Measurements from ENCODE around the gene ACTR5. TPM values are rescaled to one million over a fixed set of nuclear protein-coding genes. Genes with fewer than 3 reads are reported as not detected.
"Not testable (repeated sequence)": the region's sequence is repeated elsewhere in the genome, so short reads cannot be mapped to it uniquely, and the experiment has no call there.

The ACTR5 gene
- polyA plus RNA-seq, 1 of the 3 experiments (the other 2 are of a cell fraction), result 9.7 TPM

DNA sequence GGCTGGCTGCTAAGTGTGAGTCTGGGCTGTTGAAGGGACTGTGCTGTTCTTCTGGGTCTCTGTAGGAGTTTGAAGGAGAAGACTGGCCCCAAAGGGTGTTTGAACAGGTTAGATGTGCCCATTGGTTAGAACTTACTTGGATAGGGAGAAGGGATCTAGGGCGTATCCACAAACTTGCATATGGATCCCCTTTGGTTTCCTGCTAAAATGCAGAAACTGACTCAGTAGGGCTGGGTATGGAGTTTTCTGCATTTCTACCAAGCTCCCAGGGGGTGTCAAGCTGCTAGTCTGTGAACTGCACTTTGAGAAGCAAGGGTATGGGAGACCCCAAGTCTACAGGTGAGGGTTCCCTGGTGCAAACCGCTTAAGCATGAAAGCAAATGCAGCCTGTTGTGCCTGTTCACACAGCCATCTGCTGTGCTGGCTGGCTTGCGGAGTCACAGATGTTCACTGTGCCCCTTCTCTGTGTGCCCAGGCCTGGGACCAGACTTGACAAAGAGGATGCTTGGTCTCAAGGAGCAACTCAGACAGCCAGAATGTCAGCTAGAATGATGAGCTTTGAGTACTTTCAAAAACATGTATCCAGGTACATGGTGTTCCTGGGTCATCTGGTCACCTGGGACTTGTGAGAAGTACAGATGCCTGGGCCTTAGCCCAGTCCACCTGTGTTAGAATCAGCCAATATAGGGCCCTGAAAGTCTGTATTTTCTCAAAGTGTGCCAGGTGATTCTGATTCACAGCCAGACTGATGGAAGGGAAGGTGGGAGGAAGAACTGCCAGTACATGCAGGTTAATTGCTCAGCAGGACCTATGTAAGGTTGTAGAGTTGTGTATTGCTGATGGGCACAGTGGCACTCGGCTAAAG lies 64.7 kb downstream of the ACTR5 start:
- H3K9me3 ChIP-seq, result no peaks in the 10 kb centered on the region
- CTCF ChIA-PET, result interaction anchor here (1.1 kb wide), 1 partner anchor 62 kb away, joined by 3 read pairs; no protein-coding TSS in a partner anchor
- peaks cover 0 to 16% of the 10 kb centered on the region in 2 experiments; a peak in 1 of 4 replicates for H3K4me1 ChIP-seq (ENCODE audit: control insufficient read depth in 1 of 2, insufficient read depth in 2 of 2, low read depth in 1 of 2, low read length in 1 of 2)
- no peak overlapping the region for H3K4me2 ChIP-seq
- no peak overlapping the region for H2AFZ ChIP-seq (ENCODE audit: low read depth)
- H3K9me2 ChIP-seq, result no peaks in the 10 kb centered on the region
- no peaks in the 10 kb centered on the region for H3F3A ChIP-seq (replicated peaks; ENCODE audit: insufficient read depth)
- TF ChIP-seq SMC3 (IDR thresholded peaks at IDR 0.05; ENCODE audit: low read depth, low read length) (no peak), RXRA (IDR thresholded peaks at IDR 0.05; ENCODE audit: borderline replicate concordance, low read depth) (no peak), EP300 (IDR thresholded peaks at IDR 0.05; ENCODE audit: borderline replicate concordance in 1 of 2, low read depth in 1 of 2, low read length in 1 of 2) (no peak), EZH2phosphoT487 (IDR thresholded peaks at IDR 0.05; ENCODE audit: borderline replicate concordance, low read depth) (no peak), YY1 (IDR thresholded peaks at IDR 0.05; ENCODE audit: low read depth) (no peak), GABPA (IDR thresholded peaks at IDR 0.05; ENCODE audit: low read depth) (no peak), FOSL2 (IDR thresholded peaks at IDR 0.05; ENCODE audit: borderline replicate concordance, low read depth) (no peak), RFX5 (IDR thresholded peaks at IDR 0.05; ENCODE audit: low read length) (no peak), RCOR1 (IDR thresholded peaks at IDR 0.05; ENCODE audit: low read length) (no peak), TEAD4 (IDR thresholded peaks at IDR 0.05; ENCODE audit: borderline replicate concordance, insufficient read depth) (no peak), SIN3A (IDR thresholded peaks at IDR 0.05; ENCODE audit: borderline replicate concordance, low read depth, low read length) (no peak), MXI1 (IDR thresholded peaks at IDR 0.05; ENCODE audit: low read depth, low read length) (no peak), MEF2A (IDR thresholded peaks at IDR 0.05; ENCODE audit: borderline replicate concordance, low read depth) (no peak), CHD2 (IDR thresholded peaks at IDR 0.05; ENCODE audit: low read length, partially characterized antibody) (no peak)
- TF ChIP-seq, protein P1, sequence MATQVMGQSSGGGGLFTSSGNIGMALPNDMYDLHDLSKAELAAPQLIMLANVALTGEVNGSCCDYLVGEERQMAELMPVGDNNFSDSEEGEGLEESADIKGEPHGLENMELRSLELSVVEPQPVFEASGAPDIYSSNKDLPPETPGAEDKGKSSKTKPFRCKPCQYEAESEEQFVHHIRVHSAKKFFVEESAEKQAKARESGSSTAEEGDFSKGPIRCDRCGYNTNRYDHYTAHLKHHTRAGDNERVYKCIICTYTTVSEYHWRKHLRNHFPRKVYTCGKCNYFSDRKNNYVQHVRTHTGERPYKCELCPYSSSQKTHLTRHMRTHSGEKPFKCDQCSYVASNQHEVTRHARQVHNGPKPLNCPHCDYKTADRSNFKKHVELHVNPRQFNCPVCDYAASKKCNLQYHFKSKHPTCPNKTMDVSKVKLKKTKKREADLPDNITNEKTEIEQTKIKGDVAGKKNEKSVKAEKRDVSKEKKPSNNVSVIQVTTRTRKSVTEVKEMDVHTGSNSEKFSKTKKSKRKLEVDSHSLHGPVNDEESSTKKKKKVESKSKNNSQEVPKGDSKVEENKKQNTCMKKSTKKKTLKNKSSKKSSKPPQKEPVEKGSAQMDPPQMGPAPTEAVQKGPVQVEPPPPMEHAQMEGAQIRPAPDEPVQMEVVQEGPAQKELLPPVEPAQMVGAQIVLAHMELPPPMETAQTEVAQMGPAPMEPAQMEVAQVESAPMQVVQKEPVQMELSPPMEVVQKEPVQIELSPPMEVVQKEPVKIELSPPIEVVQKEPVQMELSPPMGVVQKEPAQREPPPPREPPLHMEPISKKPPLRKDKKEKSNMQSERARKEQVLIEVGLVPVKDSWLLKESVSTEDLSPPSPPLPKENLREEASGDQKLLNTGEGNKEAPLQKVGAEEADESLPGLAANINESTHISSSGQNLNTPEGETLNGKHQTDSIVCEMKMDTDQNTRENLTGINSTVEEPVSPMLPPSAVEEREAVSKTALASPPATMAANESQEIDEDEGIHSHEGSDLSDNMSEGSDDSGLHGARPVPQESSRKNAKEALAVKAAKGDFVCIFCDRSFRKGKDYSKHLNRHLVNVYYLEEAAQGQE (IDR thresholded peaks at IDR 0.05; ENCODE audit: low read depth, low read length), result no peak
- DNase-seq, result no peak
- no peaks in the 10 kb centered on the region for H4K20me1 ChIP-seq (ENCODE audit: insufficient read depth)
- POLR2A ChIA-PET, result no interaction called here
- H3K9ac ChIP-seq, result no peak overlapping the region
- H3K27me3 ChIP-seq (ENCODE audit: insufficient read depth), result peaks cover 4% of the 10 kb centered on the region; the same call in 1 of the 2 replicates
- peak overlapping the region in 1 of 2 experiments; percentile 11; a peak in 1 of 4 replicates for H3K27ac ChIP-seq (ENCODE audit: low read depth in 2 of 2, low read length in 1 of 2)
- H3K4me3 ChIP-seq (ENCODE audit: low read depth in 2 of 2, low read length in 1 of 2), result no peak overlapping the region
- WGBS (ENCODE audit: low lambda C conversion rate), result 43% methylated on average over 1 of the region's 4 CpGs
- no peaks in the 10 kb centered on the region for H3K79me2 ChIP-seq (ENCODE audit: insufficient read depth)
- no peaks in the 10 kb centered on the region for H3K36me3 ChIP-seq (replicated peaks in 1 of 2; ENCODE audit: control insufficient read depth in 1 of 2, insufficient read depth in 2 of 2, low read length in 1 of 2)

DNA sequence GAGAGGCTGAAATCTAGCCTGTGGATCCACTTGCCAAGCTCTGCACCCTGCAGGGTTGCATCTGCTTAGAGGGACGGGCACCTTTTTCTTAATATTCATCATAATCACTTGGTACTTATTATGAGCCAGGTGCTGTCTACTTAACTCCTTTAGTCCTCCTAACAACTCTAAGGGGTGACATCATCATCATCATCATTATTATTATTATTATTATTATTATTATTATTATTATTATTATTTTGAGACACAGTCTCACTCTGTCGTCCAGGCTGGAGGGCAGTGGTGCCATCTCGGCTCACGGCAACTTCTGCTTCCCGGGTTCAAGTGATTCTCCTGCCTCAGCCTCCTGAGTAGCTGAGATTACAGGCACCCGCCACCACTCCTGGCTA lies 65.3 kb downstream of the ACTR5 start:
- POLR2A ChIA-PET, result not testable (repeated sequence)

More for the DNA sequence above, 65.3 kb downstream of the ACTR5 start:
- H3K9me3 ChIP-seq; H3K9me2 ChIP-seq; H3K79me2 ChIP-seq (ENCODE audit: insufficient read depth); H4K20me1 ChIP-seq (ENCODE audit: insufficient read depth); H3K36me3 ChIP-seq (replicated peaks in 1 of 2; ENCODE audit: control insufficient read depth in 1 of 2, insufficient read depth in 2 of 2, low read length in 1 of 2); H3K4me2 ChIP-seq; H3F3A ChIP-seq (replicated peaks; ENCODE audit: insufficient read depth); DNase-seq; CTCF ChIA-PET; H2AFZ ChIP-seq (ENCODE audit: low read depth); H3K4me3 ChIP-seq (ENCODE audit: low read depth in 2 of 2, low read length in 1 of 2); H3K9ac ChIP-seq; H3K27ac ChIP-seq (ENCODE audit: low read depth in 2 of 2, low read length in 1 of 2); H3K27me3 ChIP-seq (ENCODE audit: insufficient read depth): not testable (repeated sequence)
- H3K4me1 ChIP-seq (ENCODE audit: control insufficient read depth in 1 of 2, insufficient read depth in 2 of 2, low read depth in 1 of 2, low read length in 1 of 2), result peaks cover 0 to 11% of the 10 kb centered on the region in 2 experiments; a peak in 1 of 4 replicates
- 68% methylated on average over 6 of the region's 6 CpGs for WGBS (ENCODE audit: low lambda C conversion rate)

Data from SK-N-SH (cell line).